PC-3 (cell line): ENCODE data around the gene KLRG1. TPM values are rescaled to one million over a fixed set of nuclear protein-coding genes. Genes with fewer than 3 reads are reported as not detected.

Experiments used
- ATAC-seq: fragments of 200-7000 bp; cut with Tn5 transposase; 2 replicates; pipeline ENCODE4 v1.9.1; 2020; ENCODE audit warnings: mild to moderate bottlenecking, moderate library complexity
- BruUV-seq: library from RNA; stranded (reverse); fragments of 400-500 nt; replicated peaks from 2 replicates; lab custom pipeline; 2021; lab: Mats Ljungman, UMichigan
- CTCF ChIA-PET: fragments of 300-600 bp; sonication (Branson Sonifier 250); formaldehyde crosslinking; loops from one replicate; lab custom pipeline; 2022; ENCODE audit warnings: antibody characterized with exemption; lab: Charles Lee
- POLR2A ChIA-PET: fragments of 300-600 bp; sonication (Branson Sonifier 250); formaldehyde crosslinking; loops from one replicate; lab custom pipeline; 2022; ENCODE audit warnings: antibody characterized with exemption; ENCODE audit not compliant: unreplicated experiment; lab: Charles Lee
- DNase-seq: peaks from one replicate; pipeline ENCODE4 v3.0.0-alpha.2; 2015
- H2AFZ ChIP-seq: fragments of 300-600 bp; sonication (generic); 2 replicates; pipeline ENCODE4 v1.6.0; 2016; ENCODE audit warnings: antibody characterized with exemption, low read length
- H3F3A ChIP-seq: fragments of 300-600 bp; sonication (generic); one replicate; pipeline ENCODE4 v1.6.0; 2017; ENCODE audit warnings: antibody characterized with exemption, low read length, control low read depth, mild to moderate bottlenecking; ENCODE audit not compliant: unreplicated experiment
- H3K27ac ChIP-seq: fragments of 300-600 bp; sonication (generic); 2 replicates; pipeline ENCODE4 v1.5.1; 2016; ENCODE audit warnings: mild to moderate bottlenecking, low read length
- H3K27me3 ChIP-seq: fragments of 300-600 bp; sonication (generic); 2 replicates; pipeline ENCODE4 v1.6.1; 2016; ENCODE audit warnings: low read length, mixed read lengths
- H3K36me3 ChIP-seq: fragments of 300-600 bp; sonication (generic); 2 replicates; pipeline ENCODE4 v1.6.1; 2016; ENCODE audit warnings: low read depth, mixed run types, low read length, mixed read lengths
- H3K4me1 ChIP-seq: fragments of 300-600 bp; sonication (generic); 2 replicates; pipeline ENCODE4 v1.5.1; 2016; ENCODE audit warnings: low read length; ENCODE audit not compliant: insufficient read depth
- H3K4me2 ChIP-seq: fragments of 300-600 bp; sonication (generic); 2 replicates; pipeline ENCODE4 v1.6.0; 2016; ENCODE audit warnings: low read length
- H3K4me3 ChIP-seq: fragments of 300-600 bp; sonication (generic); 2 replicates; pipeline ENCODE4 v1.5.1; 2016; ENCODE audit warnings: mild to moderate bottlenecking, low read length, mixed read lengths
- H3K79me2 ChIP-seq: fragments of 300-600 bp; sonication (generic); 2 replicates; pipeline ENCODE4 v1.6.1; 2017; ENCODE audit warnings: low read length, mixed read lengths
- H3K9ac ChIP-seq: fragments of 300-600 bp; sonication (generic); 2 replicates; pipeline ENCODE4 v1.6.0; 2016; ENCODE audit warnings: mild to moderate bottlenecking, low read length
- H3K9me2 ChIP-seq: fragments of 300-600 bp; sonication (generic); replicated peaks from 2 replicates; pipeline ENCODE4 v1.6.1; 2016; ENCODE audit warnings: mixed run types, low read length, mixed read lengths
- H3K9me3 ChIP-seq: fragments of 300-600 bp; sonication (generic); 2 replicates; pipeline ENCODE4 v1.6.1; 2016; ENCODE audit warnings: low read length, mixed read lengths
- H4K20me1 ChIP-seq: fragments of 300-600 bp; sonication (generic); 2 replicates; pipeline ENCODE4 v1.6.1; 2016; ENCODE audit warnings: low read length, mixed read lengths
- EZH2 ChIP-seq: fragments of 300-600 bp; sonication (generic); IDR thresholded peaks from one replicate; pipeline ENCODE4 v1.6.1; 2017; ENCODE audit warnings: antibody characterized with exemption, mild to moderate bottlenecking, low read length; ENCODE audit not compliant: unreplicated experiment
- EZH2phosphoT487 ChIP-seq: fragments of 300-600 bp; sonication (generic); IDR thresholded peaks from 2 replicates; pipeline ENCODE4 v1.6.1; 2018; ENCODE audit warnings: mild to moderate bottlenecking, antibody characterized with exemption, low read length, borderline replicate concordance
- intact Hi-C: fragments of 100-400 bp; cut with micrococcal nuclease; formaldehyde crosslinking; loops from 2 replicates; pipeline ENCODE4 v1.9.0; 2023
- total RNA-seq: library from RNA; depleted of rRNA; stranded (reverse); fragments of >200 nt; gene quantifications from 2 replicates; pipeline ENCODE4 v1.2.3, GENCODE V29; 2014
- TF ChIP-seq, protein P1 (sequence below): fragments of 300-600 bp; sonication (generic); conservative IDR thresholded peaks from 2 replicates; pipeline ENCODE4 v1.5.1; 2017; ENCODE audit warnings: antibody characterized with exemption, low read depth, mild to moderate bottlenecking, low read length

KLRG1 gene
- total RNA-seq, 1 experiment from 2014 or later, result 0.15 TPM

DNA sequence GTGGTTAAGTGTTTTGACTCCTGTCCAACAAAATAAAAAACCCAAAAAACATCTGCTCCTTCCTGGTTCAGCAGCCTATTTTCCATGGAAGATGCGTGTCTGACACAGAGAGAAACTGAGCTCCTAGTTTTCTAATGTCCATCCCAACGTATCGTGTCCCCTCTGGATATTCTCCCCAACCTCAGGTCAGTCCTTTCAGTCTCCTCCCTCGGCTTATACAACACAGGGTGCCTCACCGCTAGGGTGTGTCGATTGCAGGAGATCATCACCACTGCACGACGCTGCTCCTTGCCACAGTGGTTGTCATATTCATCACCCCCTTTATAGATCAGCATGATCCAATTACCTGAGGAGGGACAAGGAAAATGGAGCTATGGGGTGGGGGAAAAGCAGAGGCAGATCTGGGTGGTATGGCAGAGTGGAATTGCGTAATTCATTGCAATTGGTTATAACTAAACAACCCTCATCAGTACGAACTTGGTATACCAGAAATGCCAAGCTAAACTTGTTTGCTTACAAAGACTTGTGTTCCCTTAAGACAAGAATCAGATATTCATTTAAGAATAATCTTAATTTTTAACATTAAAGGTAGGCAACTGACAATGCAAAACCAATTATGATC, 45.7 kb upstream of the KLRG1 start:
- no peak for DNase-seq
- CTCF ChIA-PET, result no interaction called here
- Histone ChIP-seq H3K4me1 (peaks cover 7% of the 10 kb centered on the region), H3K27ac (no peak overlapping the region), H3K4me3 (no peak overlapping the region), H3K79me2 (peaks cover 27% of the 10 kb centered on the region), H3K9me2 (no peaks in the 10 kb centered on the region), H3K27me3 (no peaks in the 10 kb centered on the region), H3K9ac (no peak overlapping the region), H3F3A (no peaks in the 10 kb centered on the region), H3K9me3 (no peaks in the 10 kb centered on the region), H2AFZ (no peak overlapping the region), H4K20me1 (no peaks in the 10 kb centered on the region), H3K4me2 (no peak overlapping the region), H3K36me3 (peaks cover 23% of the 10 kb centered on the region)
- intact Hi-C loops, result no loop called here
- BruUV-seq, result no TSS peak
- TF ChIP-seq EZH2phosphoT487 (no peak), EZH2 (no peak)
- ATAC-seq, result no peak
- POLR2A ChIA-PET, result no interaction called here

GRCh38 chr12:8946733-8947132, 42.6 kb upstream of the KLRG1 start:
- Histone ChIP-seq H3K9ac (no peak overlapping the region), H3K9me3 (no peaks in the 10 kb centered on the region), H3K36me3 (peaks cover 18% of the 10 kb centered on the region), H3K27me3 (no peaks in the 10 kb centered on the region), H2AFZ (no peak overlapping the region), H3K9me2 (no peaks in the 10 kb centered on the region), H3K27ac (no peak overlapping the region), H3K4me2 (no peak overlapping the region), H3K79me2 (peaks cover 34% of the 10 kb centered on the region), H3K4me1 (peaks cover 7% of the 10 kb centered on the region), H3K4me3 (no peak overlapping the region), H3F3A (no peaks in the 10 kb centered on the region), H4K20me1 (no peaks in the 10 kb centered on the region)
- no TSS peak for BruUV-seq
- ATAC-seq (no peak), DNase-seq (no peak)
- TF ChIP-seq EZH2 (no peak), EZH2phosphoT487 (no peak)
- TF ChIP-seq, protein P1, sequence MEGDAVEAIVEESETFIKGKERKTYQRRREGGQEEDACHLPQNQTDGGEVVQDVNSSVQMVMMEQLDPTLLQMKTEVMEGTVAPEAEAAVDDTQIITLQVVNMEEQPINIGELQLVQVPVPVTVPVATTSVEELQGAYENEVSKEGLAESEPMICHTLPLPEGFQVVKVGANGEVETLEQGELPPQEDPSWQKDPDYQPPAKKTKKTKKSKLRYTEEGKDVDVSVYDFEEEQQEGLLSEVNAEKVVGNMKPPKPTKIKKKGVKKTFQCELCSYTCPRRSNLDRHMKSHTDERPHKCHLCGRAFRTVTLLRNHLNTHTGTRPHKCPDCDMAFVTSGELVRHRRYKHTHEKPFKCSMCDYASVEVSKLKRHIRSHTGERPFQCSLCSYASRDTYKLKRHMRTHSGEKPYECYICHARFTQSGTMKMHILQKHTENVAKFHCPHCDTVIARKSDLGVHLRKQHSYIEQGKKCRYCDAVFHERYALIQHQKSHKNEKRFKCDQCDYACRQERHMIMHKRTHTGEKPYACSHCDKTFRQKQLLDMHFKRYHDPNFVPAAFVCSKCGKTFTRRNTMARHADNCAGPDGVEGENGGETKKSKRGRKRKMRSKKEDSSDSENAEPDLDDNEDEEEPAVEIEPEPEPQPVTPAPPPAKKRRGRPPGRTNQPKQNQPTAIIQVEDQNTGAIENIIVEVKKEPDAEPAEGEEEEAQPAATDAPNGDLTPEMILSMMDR, result no peak
- POLR2A ChIA-PET, result no interaction called here
- CTCF ChIA-PET, result no interaction called here
- intact Hi-C loops, result no loop called here

GRCh38 chr12:8947737-8948136, 41.6 kb upstream of the KLRG1 start:
- TF ChIP-seq, protein P1, result no peak
- no peak for TF ChIP-seq EZH2phosphoT487
- no peak for TF ChIP-seq EZH2
- H3K9me3 ChIP-seq, result no peaks in the 10 kb centered on the region
- POLR2A ChIA-PET, result no interaction called here
- peaks cover 7% of the 10 kb centered on the region for H3K4me1 ChIP-seq
- H3K9me2 ChIP-seq, result no peaks in the 10 kb centered on the region
- H3K27ac ChIP-seq, result no peak overlapping the region
- no TSS peak for BruUV-seq
- H3K4me2 ChIP-seq, result peak overlapping the region; percentile 96
- no peak overlapping the region; the same call in 1 of the 2 replicates for H3K9ac ChIP-seq
- H3K27me3 ChIP-seq, result no peaks in the 10 kb centered on the region
- no peak overlapping the region for H2AFZ ChIP-seq
- peak overlapping the region; percentile 85 for H3K4me3 ChIP-seq
- H3F3A ChIP-seq, result no peaks in the 10 kb centered on the region
- H3K36me3 ChIP-seq, result peaks cover 17% of the 10 kb centered on the region; the same call in 1 of the 2 replicates
- ATAC-seq (no peak), DNase-seq (no peak)
- CTCF ChIA-PET, result no interaction called here
- peaks cover 34% of the 10 kb centered on the region for H3K79me2 ChIP-seq
- H4K20me1 ChIP-seq, result no peaks in the 10 kb centered on the region
- intact Hi-C loops, result loop anchor here (2.0 kb wide), 1 partner anchor 33 kb away; the partner anchor contains the start of gene PHC1
